Cardiac muscle cell (in vitro differentiated cells and primary cell): ENCODE measurements around the gene CHI3L2. TPM values are rescaled to one million over a fixed set of nuclear protein-coding genes. Genes with fewer than 3 reads are reported as not detected.

Experiments
- DNase-seq, 2 donors: peaks; one replicate each; pipeline versions ENCODE4 v3.0.0 to v3.0.0-alpha.2; 2010 to 2017; ENCODE audit warnings: low read depth in 1 of 2, low spot score in 1 of 2
- H3K27ac ChIP-seq: fragments of 200-600 bp; sonication (generic); 2 replicates; pipeline ENCODE4 v1.5.1; 2016
- H3K27me3 ChIP-seq: fragments of 200-600 bp; sonication (generic); 2 replicates; pipeline ENCODE4 v1.6.0; 2016; ENCODE audit warnings: control low read depth
- H3K36me3 ChIP-seq: fragments of 200-600 bp; sonication (generic); 2 replicates; pipeline ENCODE4 v1.5.1; 2016; ENCODE audit warnings: control low read depth
- H3K4me1 ChIP-seq: fragments of 200-600 bp; sonication (generic); 2 replicates; pipeline ENCODE4 v1.8.1; 2017; ENCODE audit warnings: low read depth, mild to moderate bottlenecking, mixed run types
- H3K4me3 ChIP-seq: fragments of 200-600 bp; sonication (generic); 2 replicates; pipeline ENCODE4 v1.5.1; 2016; ENCODE audit warnings: mild to moderate bottlenecking
- H3K9me3 ChIP-seq: fragments of 200-600 bp; sonication (generic); 2 replicates; pipeline ENCODE4 v1.5.1; 2017; ENCODE audit warnings: low read depth, mild to moderate bottlenecking, control low read depth
- CTCF ChIP-seq: IDR thresholded peaks from 2 replicates; pipeline ENCODE4 v1.5.1; 2012; ENCODE audit warnings: low read depth, mild to moderate bottlenecking, low read length
- polyA plus RNA-seq: library from polyadenylated mRNA; unstranded; fragments of >200 nt; fragmentation: Nextera tagmentation; extraction: Ambion mirVana; gene quantifications from 2 replicates; pipeline ENCODE4 v1.2.1, GENCODE V29; 2016
- total RNA-seq: library from RNA; depleted of rRNA; stranded (reverse); fragments of >200 nt; gene quantifications from 2 replicates; pipeline ENCODE4 v1.2.3, GENCODE V29; 2016

Gene CHI3L2
- total and polyA plus RNA-seq, 2 experiments from 2014 or later: 0.50 TPM; not detected in 1

GRCh38 chr1:111238056-111238795, 10.7 kb downstream of the CHI3L2 start:
- Histone ChIP-seq H3K36me3 (no peaks in the 10 kb centered on the region), H3K27ac (no peak overlapping the region), H3K27me3 (no peaks in the 10 kb centered on the region), H3K4me3 (no peak overlapping the region), H3K9me3 (no peaks in the 10 kb centered on the region), H3K4me1 (peaks cover 9% of the 10 kb centered on the region)
- TF ChIP-seq CTCF: no peak
- no peak for DNase-seq

- no peaks in the 10 kb centered on the region for H3K9me3 ChIP-seq
- no peak overlapping the region for H3K27ac ChIP-seq
- H3K4me3 ChIP-seq: no peak overlapping the region
- no peak for TF ChIP-seq CTCF
- no peaks in the 10 kb centered on the region for H3K4me1 ChIP-seq
- no peaks in the 10 kb centered on the region for H3K27me3 ChIP-seq
- H3K36me3 ChIP-seq: no peaks in the 10 kb centered on the region
- DNase-seq: no peak
Observed at GRCh38 chr1:111241797-111242196, 14.3 kb downstream of the CHI3L2 start.

GRCh38 chr1:111242805-111243523, 15.5 kb downstream of the CHI3L2 start:
- Histone ChIP-seq H3K4me3 (no peak overlapping the region), H3K27me3 (no peaks in the 10 kb centered on the region), H3K9me3 (no peaks in the 10 kb centered on the region), H3K36me3 (no peaks in the 10 kb centered on the region), H3K4me1 (no peaks in the 10 kb centered on the region), H3K27ac (no peak overlapping the region)
- TF ChIP-seq CTCF: no peak
- DNase-seq: no peak

GRCh38 chr1:111247125-111247838, 19.8 kb downstream of the CHI3L2 start:
- Histone ChIP-seq H3K27me3 (peaks cover 3% of the 10 kb centered on the region), H3K4me1 (peaks cover 8% of the 10 kb centered on the region), H3K4me3 (no peak overlapping the region), H3K9me3 (no peaks in the 10 kb centered on the region), H3K27ac (no peak overlapping the region), H3K36me3 (no peaks in the 10 kb centered on the region)
- TF ChIP-seq CTCF: no peak
- no peak for DNase-seq

- H3K36me3 ChIP-seq: no peaks in the 10 kb centered on the region
- no peak overlapping the region for H3K4me3 ChIP-seq
- H3K4me1 ChIP-seq: peaks cover 8% of the 10 kb centered on the region
- peaks cover 19% of the 10 kb centered on the region for H3K27me3 ChIP-seq
- no peak overlapping the region for H3K27ac ChIP-seq
- DNase-seq: peak in 1 of 2 donors; percentile 61
- no peaks in the 10 kb centered on the region for H3K9me3 ChIP-seq
- TF ChIP-seq CTCF: no peak
Observed at GRCh38 chr1:111249960-111250359, 22.4 kb downstream of the CHI3L2 start.
